Measurements from ENCODE around the gene ADAMTSL3.
"Not testable (repeated sequence)": the region's sequence is repeated elsewhere in the genome, so short reads cannot be mapped to it uniquely, and the experiment has no call there.

Gene ADAMTSL3

GRCh38 chr15:84034578-84035398 lies 380.9 kb downstream of the ADAMTSL3 start:
- H3K4me1 ChIP-seq (ENCODE audit: control extremely low read depth in 1 of 4, control insufficient read depth in 4 of 4, insufficient read depth in 4 of 4, low read length in 3 of 4): no peaks in the 10 kb centered on the region
- WGBS (ENCODE audit: insufficient coverage): 40% methylated on average over 1 of the region's 3 CpGs
- no peak overlapping the region for H3K4me3 ChIP-seq (ENCODE audit: control insufficient read depth in 1 of 7, extremely low read depth in 1 of 7, insufficient read depth in 4 of 7, low read depth in 2 of 7, low read length in 6 of 7)
- POLR2A ChIA-PET: no interaction called here
- H3K36me3 ChIP-seq (ENCODE audit: control insufficient read depth in 4 of 4, insufficient read depth in 4 of 4, low read length in 3 of 4): no peaks in the 10 kb centered on the region
- no peak overlapping the region for H3K27ac ChIP-seq (ENCODE audit: insufficient read depth in 1 of 2, low read depth in 1 of 2, low read length in 2 of 2, poor library complexity in 1 of 2, severe bottlenecking in 2 of 2)
- H3K27me3 ChIP-seq (replicated peaks in 2 of 5; ENCODE audit: control insufficient read depth in 4 of 5, insufficient read depth in 5 of 5, low read length in 4 of 5): peaks cover 0 to 4% (median 0%) of the 10 kb centered on the region in 5 experiments
- CTCF ChIA-PET: interaction anchor here (0.7 to 1.3 kb wide), 3 partner anchors 10 to 465 kb away, joined by 3 to 4 read pairs (median 3); no protein-coding TSS in a partner anchor
- DNase-seq: peak; percentile 2 to 8 (median 3)
- peaks cover 0 to 2% (median under 1%) of the 10 kb centered on the region in 5 experiments for H3K9me3 ChIP-seq (ENCODE audit: control extremely low read depth in 1 of 5, control insufficient read depth in 4 of 5, insufficient read depth in 2 of 5, low read depth in 1 of 5, low read length in 4 of 5)

DNA sequence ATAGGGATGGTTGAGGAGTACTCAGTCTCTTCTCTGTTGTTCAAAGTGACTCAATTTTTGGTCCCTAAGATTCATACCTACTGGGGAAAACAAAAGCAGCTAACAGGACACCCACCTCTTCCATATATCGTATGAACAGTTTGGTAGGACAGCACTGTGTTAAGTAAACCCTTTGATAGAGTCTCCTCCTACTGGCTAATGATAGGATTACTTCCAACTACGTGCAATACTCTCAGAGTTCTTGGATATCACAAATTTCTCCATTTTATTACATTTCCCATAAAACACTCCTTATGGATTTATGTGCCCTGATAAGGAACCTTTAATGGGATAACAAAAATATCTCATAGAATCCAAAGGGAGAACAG lies 381.5 kb downstream of the ADAMTSL3 start:
- Histone ChIP-seq H3K36me3 (ENCODE audit: control insufficient read depth in 4 of 4, insufficient read depth in 4 of 4, low read length in 3 of 4) (no peaks in the 10 kb centered on the region), H3K27me3 (replicated peaks in 2 of 5; ENCODE audit: control insufficient read depth in 4 of 5, insufficient read depth in 5 of 5, low read length in 4 of 5) (peaks cover 0 to 4% (median 0%) of the 10 kb centered on the region in 5 experiments), H3K9me3 (ENCODE audit: control extremely low read depth in 1 of 5, control insufficient read depth in 4 of 5, insufficient read depth in 2 of 5, low read depth in 1 of 5, low read length in 4 of 5) (no peaks in the 10 kb centered on the region), H3K4me3 (ENCODE audit: control insufficient read depth in 1 of 7, extremely low read depth in 1 of 7, insufficient read depth in 4 of 7, low read depth in 2 of 7, low read length in 6 of 7) (no peak overlapping the region), H3K27ac (ENCODE audit: insufficient read depth in 1 of 2, low read depth in 1 of 2, low read length in 2 of 2, poor library complexity in 1 of 2, severe bottlenecking in 2 of 2) (no peak overlapping the region), H3K4me1 (ENCODE audit: control extremely low read depth in 1 of 4, control insufficient read depth in 4 of 4, insufficient read depth in 4 of 4, low read length in 3 of 4) (no peaks in the 10 kb centered on the region)
- ChIA-PET POLR2A (no interaction called here), CTCF (interaction anchor here (0.7 to 0.9 kb wide), 2 partner anchors 27 to 466 kb away, joined by 3 read pairs; no protein-coding TSS in a partner anchor)
- 29% methylated on average over 1 of the region's 2 CpGs for whole genome bisulfite sequencing (ENCODE audit: insufficient coverage)
- peak; percentile 2 to 28 (median 17) for DNase-seq

DNA sequence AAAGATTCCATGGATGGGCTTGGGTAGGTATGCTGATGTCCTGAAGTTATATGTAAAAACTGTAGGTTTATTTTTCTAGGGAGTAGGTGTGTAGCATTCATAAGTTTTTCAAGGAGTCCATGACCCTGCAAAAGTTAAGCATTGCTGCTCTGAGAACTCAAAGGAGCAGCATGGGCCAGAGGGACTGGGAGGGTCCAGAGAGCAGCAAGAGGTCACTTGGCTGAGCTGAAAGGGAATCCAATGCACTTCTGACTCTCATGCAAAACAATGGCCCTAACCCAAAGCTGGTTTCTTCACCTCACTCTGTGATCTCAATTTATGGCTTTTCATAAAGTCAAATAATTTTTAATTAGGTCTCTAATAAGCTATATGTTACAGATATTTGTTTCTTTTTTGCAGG lies 383.4 kb downstream of the ADAMTSL3 start:
- no peaks in the 10 kb centered on the region for H3K9me3 ChIP-seq (ENCODE audit: control extremely low read depth in 1 of 5, control insufficient read depth in 4 of 5, insufficient read depth in 2 of 5, low read depth in 1 of 5, low read length in 4 of 5)
- H3K4me1 ChIP-seq (ENCODE audit: control extremely low read depth in 1 of 4, control insufficient read depth in 4 of 4, insufficient read depth in 4 of 4, low read length in 3 of 4): no peaks in the 10 kb centered on the region
- no peak overlapping the region for H3K4me3 ChIP-seq (ENCODE audit: control insufficient read depth in 1 of 7, extremely low read depth in 1 of 7, insufficient read depth in 4 of 7, low read depth in 2 of 7, low read length in 6 of 7)
- H3K36me3 ChIP-seq (ENCODE audit: control insufficient read depth in 4 of 4, insufficient read depth in 4 of 4, low read length in 3 of 4): no peaks in the 10 kb centered on the region
- CTCF ChIA-PET: no interaction called here
- H3K27me3 ChIP-seq (replicated peaks in 2 of 5; ENCODE audit: control insufficient read depth in 4 of 5, insufficient read depth in 5 of 5, low read length in 4 of 5): peaks cover 0 to under 1% (median 0%) of the 10 kb centered on the region in 5 experiments
- POLR2A ChIA-PET: no interaction called here
- no peak overlapping the region for H3K27ac ChIP-seq (ENCODE audit: insufficient read depth in 1 of 2, low read depth in 1 of 2, low read length in 2 of 2, poor library complexity in 1 of 2, severe bottlenecking in 2 of 2)
- DNase-seq: no peak

DNA sequence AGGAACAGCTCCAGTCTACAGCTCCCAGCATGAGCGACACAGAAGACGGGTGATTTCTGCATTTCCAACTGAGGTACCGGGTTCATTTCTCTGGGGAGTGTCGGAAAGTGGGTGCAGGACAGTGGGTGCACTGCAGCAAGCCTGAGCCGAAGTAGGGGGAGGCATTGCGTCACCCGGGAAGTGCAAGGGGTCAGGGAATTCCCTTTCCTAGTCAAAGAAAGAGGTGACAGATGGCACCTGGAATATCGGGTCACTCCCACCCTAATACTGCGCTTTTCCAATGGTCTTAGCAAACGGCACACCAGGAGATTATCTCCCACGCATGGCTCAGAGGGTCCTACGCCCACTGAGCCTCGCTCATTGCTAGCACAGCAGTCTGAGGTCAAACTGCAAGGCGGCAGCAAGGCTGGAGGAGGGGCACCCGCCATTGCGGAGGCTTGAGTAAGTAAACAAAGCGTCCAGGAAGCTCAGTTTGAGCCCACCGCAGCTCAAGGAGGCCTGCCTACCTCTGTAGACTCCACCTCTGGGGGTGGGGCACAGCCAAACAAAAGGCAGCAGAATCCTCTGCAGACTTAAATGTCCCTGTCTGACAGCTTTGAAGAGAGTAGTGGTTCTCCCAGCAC lies 388.6 kb downstream of the ADAMTSL3 start:
- H3K36me3 ChIP-seq (ENCODE audit: control insufficient read depth in 4 of 4, insufficient read depth in 4 of 4, low read length in 3 of 4); CTCF ChIA-PET; DNase-seq; POLR2A ChIA-PET; H3K27ac ChIP-seq (ENCODE audit: insufficient read depth in 1 of 2, low read depth in 1 of 2, low read length in 2 of 2, poor library complexity in 1 of 2, severe bottlenecking in 2 of 2); H3K4me3 ChIP-seq (ENCODE audit: control insufficient read depth in 1 of 7, extremely low read depth in 1 of 7, insufficient read depth in 4 of 7, low read depth in 2 of 7, low read length in 6 of 7); H3K27me3 ChIP-seq (replicated peaks in 2 of 5; ENCODE audit: control insufficient read depth in 4 of 5, insufficient read depth in 5 of 5, low read length in 4 of 5); H3K4me1 ChIP-seq (ENCODE audit: control extremely low read depth in 1 of 4, control insufficient read depth in 4 of 4, insufficient read depth in 4 of 4, low read length in 3 of 4): not testable (repeated sequence)
- 91% methylated on average over 15 of the region's 18 CpGs for WGBS (ENCODE audit: insufficient coverage)
- peaks cover 0 to 12% (median 0%) of the 10 kb centered on the region in 5 experiments for H3K9me3 ChIP-seq (ENCODE audit: control extremely low read depth in 1 of 5, control insufficient read depth in 4 of 5, insufficient read depth in 2 of 5, low read depth in 1 of 5, low read length in 4 of 5)

GRCh38 chr15:84046064-84046637 lies 392.2 kb downstream of the ADAMTSL3 start:
- Histone ChIP-seq H3K4me3 (ENCODE audit: control insufficient read depth in 1 of 7, extremely low read depth in 1 of 7, insufficient read depth in 4 of 7, low read depth in 2 of 7, low read length in 6 of 7) (no peak overlapping the region), H3K27me3 (replicated peaks in 2 of 5; ENCODE audit: control insufficient read depth in 4 of 5, insufficient read depth in 5 of 5, low read length in 4 of 5) (no peaks in the 10 kb centered on the region), H3K9me3 (ENCODE audit: control extremely low read depth in 1 of 5, control insufficient read depth in 4 of 5, insufficient read depth in 2 of 5, low read depth in 1 of 5, low read length in 4 of 5) (peaks cover 0 to 12% (median 0%) of the 10 kb centered on the region in 5 experiments), H3K36me3 (ENCODE audit: control insufficient read depth in 4 of 4, insufficient read depth in 4 of 4, low read length in 3 of 4) (no peaks in the 10 kb centered on the region), H3K27ac (ENCODE audit: insufficient read depth in 1 of 2, low read depth in 1 of 2, low read length in 2 of 2, poor library complexity in 1 of 2, severe bottlenecking in 2 of 2) (no peak overlapping the region), H3K4me1 (ENCODE audit: control extremely low read depth in 1 of 4, control insufficient read depth in 4 of 4, insufficient read depth in 4 of 4, low read length in 3 of 4) (no peaks in the 10 kb centered on the region)
- ChIA-PET CTCF (no interaction called here), POLR2A (no interaction called here)
- DNase-seq: no peak
- WGBS (ENCODE audit: insufficient coverage): no CpG with 5 or more reads among the region's 4 CpGs

DNA sequence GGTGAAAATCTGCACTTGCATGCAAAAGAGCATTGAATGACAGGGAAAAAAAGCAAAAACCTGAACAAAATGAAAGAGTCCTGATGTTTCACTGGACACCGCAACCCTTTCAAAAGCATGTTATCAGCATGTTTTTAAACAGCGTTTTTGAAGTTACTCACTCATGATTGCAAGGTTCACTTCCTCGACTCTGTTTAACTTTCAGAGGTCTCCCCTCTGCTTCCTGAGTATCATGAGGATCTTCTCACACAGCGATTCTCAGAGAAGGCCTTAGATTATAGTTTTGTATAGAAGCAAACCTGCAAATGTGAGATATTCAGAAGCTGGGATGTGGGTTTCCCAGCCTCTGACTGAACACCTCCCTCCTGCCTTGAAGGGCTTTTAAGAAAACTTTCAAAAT lies 395.6 kb downstream of the ADAMTSL3 start:
- H3K4me1 ChIP-seq (ENCODE audit: control extremely low read depth in 1 of 4, control insufficient read depth in 4 of 4, insufficient read depth in 4 of 4, low read length in 3 of 4); H3K27me3 ChIP-seq (replicated peaks in 2 of 5; ENCODE audit: control insufficient read depth in 4 of 5, insufficient read depth in 5 of 5, low read length in 4 of 5); CTCF ChIA-PET; H3K36me3 ChIP-seq (ENCODE audit: control insufficient read depth in 4 of 4, insufficient read depth in 4 of 4, low read length in 3 of 4); DNase-seq; H3K4me3 ChIP-seq (ENCODE audit: control insufficient read depth in 1 of 7, extremely low read depth in 1 of 7, insufficient read depth in 4 of 7, low read depth in 2 of 7, low read length in 6 of 7); POLR2A ChIA-PET; H3K27ac ChIP-seq (ENCODE audit: insufficient read depth in 1 of 2, low read depth in 1 of 2, low read length in 2 of 2, poor library complexity in 1 of 2, severe bottlenecking in 2 of 2): not testable (repeated sequence)
- peaks cover 0 to 12% (median 0%) of the 10 kb centered on the region in 5 experiments for H3K9me3 ChIP-seq (ENCODE audit: control extremely low read depth in 1 of 5, control insufficient read depth in 4 of 5, insufficient read depth in 2 of 5, low read depth in 1 of 5, low read length in 4 of 5)
- 84% methylated on average over 3 of the region's 4 CpGs for WGBS (ENCODE audit: insufficient coverage)

DNA sequence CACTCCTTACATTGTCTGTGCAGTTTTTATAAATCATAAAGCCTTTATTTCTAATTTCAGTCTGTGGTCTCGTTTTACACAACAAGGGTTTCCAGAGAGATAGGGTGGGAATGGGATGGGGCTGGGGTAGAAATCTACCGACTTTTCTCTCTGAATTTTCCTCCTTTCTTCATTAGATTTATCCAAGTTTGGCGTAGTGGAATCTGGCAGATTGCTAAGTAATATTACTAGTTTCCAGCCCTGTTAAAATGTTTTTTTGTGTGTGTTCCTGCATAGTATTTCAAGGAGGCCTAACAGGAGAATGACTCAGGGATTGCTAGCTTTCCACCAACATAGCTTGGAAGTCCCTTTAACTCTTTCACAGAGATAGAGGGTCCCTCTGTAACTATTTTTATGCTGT lies 396.2 kb downstream of the ADAMTSL3 start:
- CTCF ChIA-PET: no interaction called here
- WGBS (ENCODE audit: insufficient coverage): no CpG with 5 or more reads among the region's 3 CpGs
- H3K4me1 ChIP-seq (ENCODE audit: control extremely low read depth in 1 of 4, control insufficient read depth in 4 of 4, insufficient read depth in 4 of 4, low read length in 3 of 4): no peaks in the 10 kb centered on the region
- DNase-seq: no peak
- H3K27ac ChIP-seq (ENCODE audit: insufficient read depth in 1 of 2, low read depth in 1 of 2, low read length in 2 of 2, poor library complexity in 1 of 2, severe bottlenecking in 2 of 2): no peak overlapping the region
- H3K36me3 ChIP-seq (ENCODE audit: control insufficient read depth in 4 of 4, insufficient read depth in 4 of 4, low read length in 3 of 4): no peaks in the 10 kb centered on the region
- H3K27me3 ChIP-seq (replicated peaks in 2 of 5; ENCODE audit: control insufficient read depth in 4 of 5, insufficient read depth in 5 of 5, low read length in 4 of 5): no peaks in the 10 kb centered on the region
- H3K9me3 ChIP-seq (ENCODE audit: control extremely low read depth in 1 of 5, control insufficient read depth in 4 of 5, insufficient read depth in 2 of 5, low read depth in 1 of 5, low read length in 4 of 5): peaks cover 0 to 12% (median 0%) of the 10 kb centered on the region in 5 experiments
- H3K4me3 ChIP-seq (ENCODE audit: control insufficient read depth in 1 of 7, extremely low read depth in 1 of 7, insufficient read depth in 4 of 7, low read depth in 2 of 7, low read length in 6 of 7): no peak overlapping the region
- POLR2A ChIA-PET: no interaction called here

Data from common myeloid progenitor, CD34-positive (primary cell).